Lung microvascular endothelial cell (primary cell): Measurements from ENCODE around the gene TEKTIP1. TPM values are rescaled to one million over a fixed set of nuclear protein-coding genes. Genes with fewer than 3 reads are reported as not detected.

Experiments
- DNase-seq, 2 donors: peaks; one replicate each; pipeline versions ENCODE4 v3.0.0 to v3.0.0-alpha.2; 2010; ENCODE audit warnings: low read depth in 2 of 2
- total RNA-seq: library from RNA; depleted of rRNA; stranded (reverse); fragments of >200 nt; gene quantifications from 2 replicates; pipeline ENCODE4 v1.2.1, GENCODE V29; 2014

Gene TEKTIP1
- total RNA-seq, 1 donor from 2014 or later, result not detected

DNA sequence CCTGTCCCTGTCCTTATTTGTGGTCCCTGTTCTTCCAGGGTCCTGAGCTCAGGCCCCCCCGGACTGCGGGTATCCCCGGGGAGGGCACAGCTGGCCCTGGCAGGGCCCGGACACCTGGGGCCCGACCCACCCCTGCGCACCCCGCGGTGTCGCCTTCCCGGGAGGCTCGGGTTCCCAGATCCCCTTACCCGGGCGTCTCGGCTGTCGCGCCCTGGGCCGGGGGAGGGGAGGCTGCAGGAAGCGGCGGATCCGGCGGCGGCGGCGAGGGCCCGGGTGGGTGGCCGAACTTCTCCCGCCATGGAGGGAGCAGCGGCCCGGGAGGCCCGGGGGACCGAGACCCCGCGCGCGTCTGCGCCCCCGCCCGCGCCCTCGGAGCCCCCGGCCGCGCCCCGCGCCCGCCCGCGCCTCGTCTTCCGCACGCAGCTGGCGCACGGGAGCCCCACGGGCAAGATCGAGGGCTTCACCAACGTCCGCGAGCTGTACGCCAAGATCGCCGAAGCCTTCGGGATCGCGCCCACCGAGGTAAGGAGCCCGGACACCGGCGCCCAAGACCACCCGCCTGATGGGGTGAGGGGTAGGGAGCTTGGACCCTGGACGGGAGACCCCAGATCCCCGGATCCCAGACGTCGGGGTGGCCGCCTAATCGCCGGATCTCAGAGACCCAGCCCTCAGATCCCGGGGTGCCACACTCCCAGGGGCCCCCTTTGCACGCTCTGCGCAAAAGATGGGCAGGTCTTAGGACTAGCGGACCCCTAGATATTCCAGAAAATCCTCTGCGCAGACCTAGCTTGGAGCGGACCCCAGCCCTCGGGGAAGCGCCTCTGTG is 46.5 kb downstream of the TEKTIP1 start, which contains the start of gene GIPC3:
TSS of gene GIPC3 (plus strand) at position 178 of the 826 bp plus-strand sequence. CDS start at position 298, 120 bp downstream.
- no peak for DNase-seq

DNA sequence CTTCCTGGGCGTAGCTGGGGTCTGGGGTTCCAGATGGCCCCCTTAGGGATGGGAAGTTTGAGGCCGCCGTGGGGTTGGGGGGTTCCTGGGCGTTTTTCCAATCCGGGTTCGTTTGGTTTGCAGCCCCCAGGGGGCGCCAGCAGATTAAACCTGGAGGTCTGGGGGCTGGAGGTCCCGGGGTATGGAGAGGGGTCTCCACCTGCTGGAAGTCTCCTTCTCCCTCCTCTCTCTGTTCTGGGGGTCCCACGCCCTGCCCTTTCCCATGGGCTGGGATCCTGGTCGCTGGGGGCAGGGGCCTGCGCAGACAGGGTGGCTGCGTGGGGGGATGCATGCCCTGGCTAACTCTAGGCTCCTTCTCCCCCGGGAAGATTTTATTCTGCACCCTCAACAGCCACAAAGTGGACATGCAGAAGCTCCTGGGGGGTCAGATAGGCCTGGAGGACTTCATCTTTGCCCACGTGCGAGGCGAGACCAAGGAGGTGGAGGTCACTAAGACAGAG is 47.2 kb downstream of the TEKTIP1 start:
- DNase-seq, result no peak

DNA sequence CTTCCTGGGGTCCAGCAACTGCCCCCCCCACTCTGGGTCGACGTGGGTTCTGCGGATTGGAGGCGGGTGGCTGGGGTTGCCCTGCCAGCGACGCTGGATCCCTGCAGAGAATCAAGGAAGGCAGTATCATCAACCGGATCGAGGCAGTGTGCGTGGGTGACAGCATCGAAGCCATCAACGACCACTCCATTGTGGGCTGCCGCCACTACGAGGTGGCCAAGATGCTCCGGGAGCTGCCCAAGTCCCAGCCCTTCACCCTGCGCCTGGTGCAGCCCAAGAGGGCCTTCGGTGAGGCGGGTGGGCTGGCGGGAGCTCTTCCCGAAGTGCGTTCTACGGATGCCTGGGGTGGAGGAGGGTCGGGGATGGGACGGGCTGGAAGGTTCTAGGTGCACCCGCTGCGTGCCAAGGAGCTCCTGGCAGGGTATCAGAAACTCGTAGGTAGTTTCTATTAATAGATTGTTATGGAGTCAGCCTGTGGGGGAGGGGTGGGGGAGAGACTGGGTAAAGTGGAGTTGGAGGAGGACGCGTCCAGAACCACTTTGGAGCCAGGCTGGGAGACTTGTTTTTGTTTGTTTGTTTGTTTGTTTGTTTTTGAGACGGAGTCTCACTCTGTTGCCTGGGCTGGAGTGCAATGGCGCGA is 47.9 kb downstream of the TEKTIP1 start:
- no peak for DNase-seq

DNA sequence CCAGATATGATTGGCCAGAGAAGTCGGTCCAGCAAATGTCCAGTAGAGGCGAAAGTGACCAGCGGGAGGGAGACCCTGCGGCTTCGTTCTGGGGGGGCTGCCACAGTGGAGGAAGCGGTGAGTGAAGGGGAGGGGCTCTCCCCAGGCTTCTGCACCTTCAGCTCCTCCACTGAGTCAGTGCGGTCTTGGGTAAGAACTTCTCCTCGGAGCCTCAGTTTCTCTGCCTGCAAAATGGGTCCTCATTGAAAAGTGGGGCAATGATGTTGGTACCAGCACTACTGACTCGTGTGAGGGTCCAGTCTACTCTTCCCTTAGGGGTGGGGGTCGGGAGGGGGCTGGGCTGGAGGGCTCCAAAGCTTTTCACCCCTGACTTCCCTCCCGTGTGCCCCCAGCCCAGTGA is 50.5 kb downstream of the TEKTIP1 start:
- DNase-seq, result no peak

DNA sequence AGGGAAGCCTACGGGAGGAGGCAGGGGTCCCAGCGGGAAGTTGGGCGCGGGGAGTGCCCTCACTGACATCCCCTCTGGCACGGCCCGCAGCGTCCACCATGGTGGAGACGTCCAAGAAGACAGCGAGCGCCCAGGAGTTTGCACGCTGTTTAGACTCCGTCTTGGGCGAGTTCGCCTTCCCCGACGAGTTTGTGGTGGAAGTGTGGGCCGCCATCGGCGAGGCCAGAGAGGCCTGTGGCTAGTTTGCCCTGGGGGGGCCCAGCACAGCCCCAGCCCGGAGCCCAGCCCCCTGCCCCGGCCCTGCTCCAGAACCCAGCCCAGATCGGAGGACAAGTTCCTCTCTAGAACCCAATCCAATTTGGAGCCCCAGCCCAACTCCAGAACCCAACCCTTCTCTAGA is 51.0 kb downstream of the TEKTIP1 start:
- no peak for DNase-seq

DNA sequence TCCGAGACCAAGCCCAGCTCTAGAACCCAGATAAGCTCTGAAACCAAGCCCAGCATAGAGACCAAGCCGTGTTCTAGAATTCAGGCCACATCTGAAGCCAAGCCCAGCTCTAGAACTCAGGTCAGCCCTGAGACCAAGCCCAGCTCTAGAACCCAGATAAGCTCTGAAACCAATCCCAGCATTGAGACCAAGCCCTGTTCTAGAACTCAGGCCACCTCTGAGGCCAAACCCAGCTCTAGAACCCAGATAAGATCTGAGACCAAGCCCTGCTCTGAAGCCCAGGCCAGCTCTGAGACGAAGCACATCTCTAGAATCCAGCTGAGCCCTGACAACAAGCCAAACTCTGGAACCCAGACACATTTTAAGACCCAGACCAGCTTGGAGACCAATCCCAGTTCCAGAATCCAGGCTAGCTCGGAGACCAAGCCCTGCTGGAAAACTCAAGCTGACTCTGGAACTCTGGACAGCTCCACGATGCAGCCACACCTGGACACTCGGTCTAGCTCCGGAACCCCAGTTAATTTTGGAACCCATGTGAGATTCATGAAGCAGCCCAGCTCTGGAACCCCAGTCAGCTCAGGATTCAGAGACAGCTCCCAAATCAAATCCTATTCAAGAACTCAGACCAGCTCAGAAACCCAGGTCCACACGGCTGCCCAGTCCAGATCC is 52.2 kb downstream of the TEKTIP1 start:
- DNase-seq, result no peak

DNA sequence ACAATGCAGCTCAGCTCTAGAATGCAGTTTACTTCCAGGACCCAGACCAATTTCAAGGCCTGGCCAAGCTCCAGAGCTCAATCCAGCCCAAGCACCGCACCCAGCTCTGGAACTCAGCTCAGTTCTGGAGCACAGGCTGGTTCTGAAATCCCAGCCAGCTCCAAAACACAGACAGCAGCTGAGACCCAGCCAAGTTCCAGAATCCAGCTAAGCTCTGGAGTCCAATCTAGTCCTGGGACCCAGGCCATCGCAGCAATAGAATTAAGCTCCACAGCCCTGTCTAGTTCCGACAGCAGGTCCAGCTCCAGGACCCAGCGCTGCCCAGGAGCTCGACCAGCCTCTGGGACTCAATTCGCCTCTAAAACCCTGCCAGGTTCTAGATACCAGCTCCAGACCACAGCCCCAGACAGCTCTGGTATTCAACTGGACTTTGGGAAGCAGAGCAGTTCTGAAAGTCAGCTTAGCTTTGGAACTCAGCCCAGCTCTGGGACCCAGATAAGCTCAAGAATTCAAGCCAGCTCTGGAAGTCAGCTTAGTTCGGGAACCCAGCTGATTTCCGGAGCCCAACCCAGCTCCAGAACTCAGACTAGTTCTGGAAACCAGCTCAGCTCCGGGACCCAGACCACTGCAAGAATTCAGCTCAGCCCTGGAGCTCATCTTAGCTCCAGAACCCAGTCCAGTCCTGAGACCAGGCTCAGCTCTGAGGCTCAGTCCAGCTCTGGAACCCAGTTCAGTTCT is 53.1 kb downstream of the TEKTIP1 start:
- no peak for DNase-seq

DNA sequence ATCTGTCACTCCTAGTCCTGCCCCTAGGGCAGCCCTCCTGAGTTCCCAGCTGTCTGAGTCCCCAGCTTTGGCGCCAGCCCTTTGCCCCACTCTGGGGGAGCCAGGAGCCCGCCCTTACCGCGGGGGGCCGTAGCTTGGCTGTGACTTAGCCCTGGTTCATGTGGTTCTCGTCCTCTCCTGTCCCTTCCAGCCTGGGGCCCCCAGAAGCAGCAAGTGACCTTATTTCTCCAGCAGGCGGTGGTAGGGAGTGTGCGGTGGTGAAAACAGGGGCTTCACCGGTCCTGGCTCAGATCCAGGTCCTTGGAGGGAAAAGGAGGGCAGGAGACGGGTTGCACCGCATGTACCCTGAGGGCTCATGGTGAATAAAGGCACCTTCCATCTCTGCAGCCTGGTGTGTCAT is 54.2 kb downstream of the TEKTIP1 start:
- no peak for DNase-seq

Other genes with a start within 250 kb of the TEKTIP1 start
- 9.4 and 11.7 TPM in 2 replicates for gene NFIC, start 172.6 kb upstream of the TEKTIP1 start, total RNA-seq
- not detected in 2 replicates for gene SMIM24, start 58.6 kb upstream of the TEKTIP1 start, total RNA-seq
- not detected in 2 replicates for gene SMIM44, start 55.7 kb upstream of the TEKTIP1 start, total RNA-seq
- gene DOHH, start 38.5 kb upstream of the TEKTIP1 start, total RNA-seq, result 6.8 and 10.1 TPM in 2 replicates
- gene FZR1, start 32.9 kb upstream of the TEKTIP1 start, total RNA-seq, result 21.1 and 25.2 TPM in 2 replicates
- gene MFSD12, start 18.4 kb downstream of the TEKTIP1 start, total RNA-seq, result 47.5 and 84.7 TPM in 2 replicates
- gene HMG20B, start 33.8 kb downstream of the TEKTIP1 start, total RNA-seq, result 59.1 and 60.5 TPM in 2 replicates
- gene GIPC3, start 46.3 kb downstream of the TEKTIP1 start, total RNA-seq, result 0.20 and 0.65 TPM in 2 replicates
- gene TBXA2R, start 67.7 kb downstream of the TEKTIP1 start, total RNA-seq, result 0.99 and 1.5 TPM in 2 replicates
- gene CACTIN, start 87.6 kb downstream of the TEKTIP1 start, total RNA-seq, result 15.3 and 21.6 TPM in 2 replicates
- 19.0 and 28.0 TPM in 2 replicates for gene PIP5K1C, start 161.3 kb downstream of the TEKTIP1 start, total RNA-seq
- gene TJP3, start 169.2 kb downstream of the TEKTIP1 start, total RNA-seq, result not detected in 2 replicates
- 9.2 and 20.6 TPM in 2 replicates for gene APBA3, start 222.5 kb downstream of the TEKTIP1 start, total RNA-seq
- 61.1 and 61.2 TPM in 2 replicates for gene MRPL54, start 223.5 kb downstream of the TEKTIP1 start, total RNA-seq
- not detected in 2 replicates for gene RAX2, start 233.1 kb downstream of the TEKTIP1 start, total RNA-seq
- 0.20 and 0.22 TPM in 2 replicates for gene MATK, start 247.2 kb downstream of the TEKTIP1 start, total RNA-seq